Measurements from ENCODE around the gene PDE6G. TPM values are rescaled to one million over a fixed set of nuclear protein-coding genes. Genes with fewer than 3 reads are reported as not detected.

The PDE6G gene
- total and polyA plus RNA-seq, 4 donors, result 0.25 to 1.9 (median 1.3) TPM

GRCh38 chr17:81667754-81668153, 11.4 kb upstream of the PDE6G start:
- no peak overlapping the region for H3K9ac ChIP-seq (ENCODE audit: low read depth in 1 of 2, low read length in 2 of 2)
- H3K27ac ChIP-seq (ENCODE audit: low read depth in 1 of 2, low read length in 2 of 2), result no peak overlapping the region
- peaks cover 5 to 30% (median 12%) of the 10 kb centered on the region in 4 donors for H3K36me3 ChIP-seq (ENCODE audit: control insufficient read depth in 4 of 4, insufficient read depth in 3 of 4, low read depth in 1 of 4, low read length in 3 of 4)
- no peak overlapping the region for H3K4me3 ChIP-seq (ENCODE audit: low read depth in 1 of 3, low read length in 3 of 3)
- DNase-seq (ENCODE audit: low spot score), result no peak
- H3K27me3 ChIP-seq (ENCODE audit: control insufficient read depth in 4 of 4, insufficient read depth in 4 of 4, low read length in 3 of 4), result no peaks in the 10 kb centered on the region
- no peaks in the 10 kb centered on the region for H3K9me3 ChIP-seq (ENCODE audit: control insufficient read depth in 4 of 4, low read length in 3 of 4)
- peaks cover 11 to 25% (median 18%) of the 10 kb centered on the region in 4 donors for H3K4me1 ChIP-seq (ENCODE audit: control insufficient read depth in 4 of 4, insufficient read depth in 4 of 4, low read length in 3 of 4)
- 90% methylated on average over 18 of the region's 18 CpGs for WGBS
- TF ChIP-seq, protein P1, sequence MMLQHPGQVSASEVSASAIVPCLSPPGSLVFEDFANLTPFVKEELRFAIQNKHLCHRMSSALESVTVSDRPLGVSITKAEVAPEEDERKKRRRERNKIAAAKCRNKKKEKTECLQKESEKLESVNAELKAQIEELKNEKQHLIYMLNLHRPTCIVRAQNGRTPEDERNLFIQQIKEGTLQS (IDR thresholded peaks at IDR 0.05), result no peak
- TF ChIP-seq FOXA1 (IDR thresholded peaks at IDR 0.05) (no peak), HNF4A (conservative IDR thresholded peaks at IDR 0.05) (no peak), SP1 (IDR thresholded peaks at IDR 0.05) (no peak), GABPA (IDR thresholded peaks at IDR 0.05 in 1 of 2, conservative IDR thresholded peaks at IDR 0.05 in 1 of 2) (no peak), RXRA (IDR thresholded peaks at IDR 0.05) (no peak), NR2F2 (IDR thresholded peaks at IDR 0.05) (no peak), HNF4G (IDR thresholded peaks at IDR 0.05) (no peak), JUND (IDR thresholded peaks at IDR 0.05) (no peak), MAX (IDR thresholded peaks at IDR 0.05) (no peak), YY1 (IDR thresholded peaks at IDR 0.05) (no peak)
- TF ChIP-seq, protein P2, sequence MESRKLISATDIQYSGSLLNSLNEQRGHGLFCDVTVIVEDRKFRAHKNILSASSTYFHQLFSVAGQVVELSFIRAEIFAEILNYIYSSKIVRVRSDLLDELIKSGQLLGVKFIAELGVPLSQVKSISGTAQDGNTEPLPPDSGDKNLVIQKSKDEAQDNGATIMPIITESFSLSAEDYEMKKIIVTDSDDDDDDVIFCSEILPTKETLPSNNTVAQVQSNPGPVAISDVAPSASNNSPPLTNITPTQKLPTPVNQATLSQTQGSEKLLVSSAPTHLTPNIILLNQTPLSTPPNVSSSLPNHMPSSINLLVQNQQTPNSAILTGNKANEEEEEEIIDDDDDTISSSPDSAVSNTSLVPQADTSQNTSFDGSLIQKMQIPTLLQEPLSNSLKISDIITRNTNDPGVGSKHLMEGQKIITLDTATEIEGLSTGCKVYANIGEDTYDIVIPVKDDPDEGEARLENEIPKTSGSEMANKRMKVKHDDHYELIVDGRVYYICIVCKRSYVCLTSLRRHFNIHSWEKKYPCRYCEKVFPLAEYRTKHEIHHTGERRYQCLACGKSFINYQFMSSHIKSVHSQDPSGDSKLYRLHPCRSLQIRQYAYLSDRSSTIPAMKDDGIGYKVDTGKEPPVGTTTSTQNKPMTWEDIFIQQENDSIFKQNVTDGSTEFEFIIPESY (IDR thresholded peaks at IDR 0.05), result no peak
- TF ChIP-seq, protein P3, sequence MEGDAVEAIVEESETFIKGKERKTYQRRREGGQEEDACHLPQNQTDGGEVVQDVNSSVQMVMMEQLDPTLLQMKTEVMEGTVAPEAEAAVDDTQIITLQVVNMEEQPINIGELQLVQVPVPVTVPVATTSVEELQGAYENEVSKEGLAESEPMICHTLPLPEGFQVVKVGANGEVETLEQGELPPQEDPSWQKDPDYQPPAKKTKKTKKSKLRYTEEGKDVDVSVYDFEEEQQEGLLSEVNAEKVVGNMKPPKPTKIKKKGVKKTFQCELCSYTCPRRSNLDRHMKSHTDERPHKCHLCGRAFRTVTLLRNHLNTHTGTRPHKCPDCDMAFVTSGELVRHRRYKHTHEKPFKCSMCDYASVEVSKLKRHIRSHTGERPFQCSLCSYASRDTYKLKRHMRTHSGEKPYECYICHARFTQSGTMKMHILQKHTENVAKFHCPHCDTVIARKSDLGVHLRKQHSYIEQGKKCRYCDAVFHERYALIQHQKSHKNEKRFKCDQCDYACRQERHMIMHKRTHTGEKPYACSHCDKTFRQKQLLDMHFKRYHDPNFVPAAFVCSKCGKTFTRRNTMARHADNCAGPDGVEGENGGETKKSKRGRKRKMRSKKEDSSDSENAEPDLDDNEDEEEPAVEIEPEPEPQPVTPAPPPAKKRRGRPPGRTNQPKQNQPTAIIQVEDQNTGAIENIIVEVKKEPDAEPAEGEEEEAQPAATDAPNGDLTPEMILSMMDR (IDR thresholded peaks at IDR 0.05; ENCODE audit: low read depth, low read length, missing input control), result no peak

DNA sequence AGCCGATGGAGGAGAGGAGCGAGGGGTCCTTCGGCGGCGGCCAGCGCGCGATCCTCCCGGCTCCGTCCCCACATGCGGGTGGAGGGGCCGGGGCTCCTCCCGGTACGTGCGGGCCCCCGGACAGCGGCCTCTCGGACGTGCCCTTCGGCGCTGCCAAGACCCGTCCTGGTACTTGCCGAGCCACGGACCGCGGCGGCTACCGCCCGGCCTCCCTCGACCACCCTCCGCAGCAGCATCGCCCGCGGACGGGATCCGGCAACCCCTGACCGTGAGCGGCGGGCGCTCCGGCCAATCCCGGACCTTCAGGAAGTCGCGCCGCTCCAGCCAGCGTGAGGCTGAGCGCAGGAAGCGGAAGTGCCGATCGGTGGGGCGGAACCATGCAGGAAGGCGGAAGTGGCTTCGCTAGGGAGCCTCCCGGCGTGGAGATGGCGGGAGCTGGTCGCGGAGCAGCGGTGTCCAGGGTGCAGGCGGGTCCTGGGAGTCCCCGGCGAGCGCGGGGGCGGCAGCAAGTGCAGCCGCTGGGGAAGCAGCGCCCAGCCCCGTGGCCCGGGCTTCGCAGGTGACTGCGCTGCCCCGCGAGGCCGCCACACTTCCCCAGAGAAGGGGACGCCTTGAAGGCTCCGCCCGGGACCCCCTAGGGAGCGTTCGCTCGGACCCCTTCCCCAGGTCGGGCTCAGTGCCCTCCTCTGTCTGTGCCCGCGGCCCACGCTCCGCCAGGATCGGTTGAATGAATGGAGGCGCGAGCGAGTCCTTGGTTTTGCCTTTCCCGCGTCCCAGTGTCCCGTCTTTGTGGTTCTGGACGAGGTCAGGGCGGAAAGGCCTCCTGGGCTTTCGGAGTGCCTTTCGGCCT, 10.2 kb upstream of the PDE6G start, which contains the start of the genes CCDC137 and OXLD1:
TSS of gene CCDC137 (plus strand) at position 396 of the 850 bp plus-strand sequence. CDS start at position 426, 30 bp downstream.
TSS of gene OXLD1 (minus strand) at position 264 of the 850 bp plus-strand sequence. CDS start at position 236, 28 bp downstream.
- DNase-seq (ENCODE audit: low spot score), result peak; percentile 95
- peak; percentile 42 for TF ChIP-seq YY1 (IDR thresholded peaks at IDR 0.05)
- peak; percentile 73 for TF ChIP-seq SP1 (IDR thresholded peaks at IDR 0.05)
- TF ChIP-seq EGR1 (IDR thresholded peaks at IDR 0.05; ENCODE audit: low read depth in 2 of 2), result peak in 1 of 2 donors; percentile 30
- TF ChIP-seq GABPA (IDR thresholded peaks at IDR 0.05 in 1 of 2, conservative IDR thresholded peaks at IDR 0.05 in 1 of 2), result peak; percentile 90 to 97
- TF ChIP-seq, protein P1 (IDR thresholded peaks at IDR 0.05), result no peak
- no peak for TF ChIP-seq MAX (IDR thresholded peaks at IDR 0.05)
- Histone ChIP-seq H3K36me3 (ENCODE audit: control insufficient read depth in 4 of 4, insufficient read depth in 3 of 4, low read depth in 1 of 4, low read length in 3 of 4) (peaks cover 0 to 18% (median 7%) of the 10 kb centered on the region in 4 donors), H3K4me1 (ENCODE audit: control insufficient read depth in 4 of 4, insufficient read depth in 4 of 4, low read length in 3 of 4) (peaks cover 11 to 25% (median 18%) of the 10 kb centered on the region in 4 donors), H3K9me3 (ENCODE audit: control insufficient read depth in 4 of 4, low read length in 3 of 4) (no peaks in the 10 kb centered on the region), H3K27ac (ENCODE audit: low read depth in 1 of 2, low read length in 2 of 2) (peak within 1 kb of the TSS; percentile 49 to 81), H3K27me3 (ENCODE audit: control insufficient read depth in 4 of 4, insufficient read depth in 4 of 4, low read length in 3 of 4) (no peaks in the 10 kb centered on the region), H3K9ac (ENCODE audit: low read depth in 1 of 2, low read length in 2 of 2) (peak within 1 kb of the TSS; percentile 26 to 95), H3K4me3 (ENCODE audit: low read depth in 1 of 3, low read length in 3 of 3) (peak within 1 kb of the TSS; percentile 85 to 91 (median 89))
- WGBS, result under 1% methylated on average over 96 of the region's 96 CpGs
